IMR-90 (cell line): ENCODE results near the gene TLR9. TPM values are rescaled to one million over a fixed set of nuclear protein-coding genes. Genes with fewer than 3 reads are reported as not detected.

Experiments used
- CHD1 ChIP-seq: IDR thresholded peaks from 2 replicates; pipeline ENCODE4 v1.6.1; 2012; ENCODE audit warnings: low read depth, low read length, improper control_type of control experiment
- MAZ ChIP-seq: IDR thresholded peaks from 2 replicates; pipeline ENCODE4 v1.6.1; 2012; ENCODE audit warnings: low read depth, mild to moderate bottlenecking, low read length, improper control_type of control experiment, moderate library complexity, borderline replicate concordance
- RAD21 ChIP-seq: IDR thresholded peaks from 2 replicates; pipeline ENCODE4 v1.6.1; 2012; ENCODE audit warnings: low read length, improper control_type of control experiment
- microRNA-seq, 2 experiments: library from miRNA; stranded (forward) in 1 of 2; unstranded in 1 of 2; fragments of 10-50 nt in 1 of 2; fragments of <30 nt in 1 of 2; gene quantifications in 1 of 2; microRNA quantifications in 1 of 2; one replicate each; pipeline versions ENCODE3 to v1.1.0; 2013 to 2020; ENCODE audit not compliant: insufficient read depth in 1 of 2, insufficient read length in 1 of 2, unreplicated experiment in 1 of 2
- polyA plus RNA-seq, 3 experiments: library from polyadenylated mRNA; depleted of rRNA; stranded (reverse); fragments of >200 nt; gene quantifications; 2 replicates each; pipeline ENCODE4 v1.2.3, GENCODE V29; 2012; ENCODE audit warnings: low replicate concordance in 1 of 3
- small RNA-seq, 5 experiments: library from RNA; depleted of rRNA; stranded (forward); fragments of <200 nt; gene quantifications; one replicate each; pipeline ENCODE3, GENCODE V24; 2012
- total RNA-seq: library from RNA; depleted of rRNA; stranded (reverse); fragments of >200 nt; gene quantifications from 2 replicates; pipeline ENCODE4 v1.2.3, GENCODE V29; 2012; rRNA removed

Gene TLR9
- total and polyA plus RNA-seq, 2 of the 4 experiments (the other 2 are of a cell fraction): not detected

DNA sequence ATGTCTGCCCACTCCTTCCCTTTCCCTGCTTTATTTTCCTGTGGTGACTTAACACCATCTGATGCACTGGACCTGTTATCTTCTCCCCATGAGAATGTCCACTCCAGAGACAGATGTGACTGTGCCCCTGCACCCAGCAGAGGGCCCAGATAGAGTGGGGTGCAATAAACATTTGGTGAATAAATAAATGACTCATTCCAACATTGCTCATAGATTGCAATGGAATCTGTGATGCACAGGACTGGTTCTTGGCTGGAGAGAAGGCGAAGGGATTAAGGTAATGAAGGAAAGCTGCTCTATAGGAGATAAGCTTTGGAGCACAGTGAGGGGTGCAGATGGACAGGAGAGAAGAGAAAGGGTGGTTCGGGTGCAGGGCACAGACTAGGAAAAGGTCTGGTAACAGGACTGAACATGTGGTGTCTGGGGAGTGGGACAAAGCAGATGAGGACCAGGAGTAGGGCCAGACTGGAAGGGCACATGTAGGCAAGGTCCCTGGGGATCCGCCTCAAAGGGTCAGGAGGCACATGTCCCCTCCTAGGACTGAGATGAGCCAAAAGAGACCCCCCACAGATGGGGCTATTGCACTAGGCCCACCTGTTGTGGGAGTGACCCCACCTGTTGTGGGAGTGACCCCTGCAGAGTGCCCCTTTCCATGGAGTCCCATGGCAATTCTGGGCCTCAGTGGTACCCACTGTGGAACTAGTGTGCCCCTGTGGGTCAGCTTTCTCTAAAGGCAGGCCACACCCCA lies 53.8 kb downstream of the TLR9 start (continued):
- peak; percentile 30; the same call in 1 of the 2 replicates for TF ChIP-seq MAZ
- TF ChIP-seq RAD21: peak; percentile 16
- no peak for TF ChIP-seq CHD1

Small RNA genes lying within 50 kb of the gene (microRNA-seq; reads per million reads assigned to microRNA genes)
- 29,574 to 39,167 reads per million in 2 experiments for gene MIRLET7G

Small RNA genes lying within 50 kb of the gene (small RNA-seq; reads per million reads assigned to genes)
- 419 to 37,207 (median 12,526) reads per million in 5 experiments for gene MIRLET7G

Other genes starting within 250 kb of the TLR9 start
- 21.1 and 22.0 TPM in 2 replicates for gene ACY1, start 242.1 kb downstream of the TLR9 start, total RNA-seq
- gene ACY1, start 242.1 kb downstream of the TLR9 start, polyA plus RNA-seq (2012; rRNA removed): 44.8 and 47.1 TPM in 2 replicates
- gene RPL29, start 229.8 kb downstream of the TLR9 start, total RNA-seq: 1,798 and 2,081 TPM in 2 replicates
- gene RPL29, start 229.8 kb downstream of the TLR9 start, polyA plus RNA-seq (2012; rRNA removed): 2,126 and 2,187 TPM in 2 replicates
- 9.3 and 9.7 TPM in 2 replicates for gene DUSP7, start 169.1 kb downstream of the TLR9 start, total RNA-seq
- 24.0 and 27.8 TPM in 2 replicates for gene DUSP7, start 169.1 kb downstream of the TLR9 start, polyA plus RNA-seq (2012; rRNA removed)
- 8.3 and 10.6 TPM in 2 replicates for gene POC1A, start 71.2 kb downstream of the TLR9 start, total RNA-seq
- 11.5 TPM in 2 replicates for gene POC1A, start 71.2 kb downstream of the TLR9 start, polyA plus RNA-seq (2012; rRNA removed)
- gene ALAS1, start 27.5 kb downstream of the TLR9 start, total RNA-seq: 29.7 and 32.8 TPM in 2 replicates
- 47.2 and 47.8 TPM in 2 replicates for gene ALAS1, start 27.5 kb downstream of the TLR9 start, polyA plus RNA-seq (2012; rRNA removed)
- gene TWF2, start 13.5 kb upstream of the TLR9 start, total RNA-seq: 105 and 111 TPM in 2 replicates
- 145 and 158 TPM in 2 replicates for gene TWF2, start 13.5 kb upstream of the TLR9 start, polyA plus RNA-seq (2012; rRNA removed)
- gene PPM1M, start 20.1 kb upstream of the TLR9 start, total RNA-seq: 12.2 and 13.1 TPM in 2 replicates
- gene PPM1M, start 20.1 kb upstream of the TLR9 start, polyA plus RNA-seq (2012; rRNA removed): 15.4 and 18.1 TPM in 2 replicates
- 65.3 and 68.1 TPM in 2 replicates for gene WDR82, start 53.0 kb upstream of the TLR9 start, total RNA-seq
- 30.9 and 38.1 TPM in 2 replicates for gene WDR82, start 53.0 kb upstream of the TLR9 start, polyA plus RNA-seq (2012; rRNA removed)
- gene GLYCTK, start 62.2 kb upstream of the TLR9 start, total RNA-seq: 6.4 and 6.8 TPM in 2 replicates
- 13.9 and 15.6 TPM in 2 replicates for gene GLYCTK, start 62.2 kb upstream of the TLR9 start, polyA plus RNA-seq (2012; rRNA removed)
- 1.7 and 2.0 TPM in 2 replicates for gene DNAH1, start 90.7 kb upstream of the TLR9 start, total RNA-seq
- 3.8 and 4.0 TPM in 2 replicates for gene DNAH1, start 90.7 kb upstream of the TLR9 start, polyA plus RNA-seq (2012; rRNA removed)
- 35.0 and 36.4 TPM in 2 replicates for gene BAP1, start 184.4 kb upstream of the TLR9 start, total RNA-seq
- gene BAP1, start 184.4 kb upstream of the TLR9 start, polyA plus RNA-seq (2012; rRNA removed): 48.6 and 55.2 TPM in 2 replicates
- 2.5 and 2.9 TPM in 2 replicates for gene PHF7, start 185.0 kb upstream of the TLR9 start, total RNA-seq
- 2.1 and 2.8 TPM in 2 replicates for gene PHF7, start 185.0 kb upstream of the TLR9 start, polyA plus RNA-seq (2012; rRNA removed)
- not detected in 2 replicates for gene SEMA3G, start 219.5 kb upstream of the TLR9 start, total RNA-seq
- 0.04 and 0.07 TPM in 2 replicates for gene SEMA3G, start 219.5 kb upstream of the TLR9 start, polyA plus RNA-seq (2012; rRNA removed)
- 1.1 and 1.3 TPM in 2 replicates for gene TNNC1, start 228.4 kb upstream of the TLR9 start, total RNA-seq
- 4.0 and 4.6 TPM in 2 replicates for gene TNNC1, start 228.4 kb upstream of the TLR9 start, polyA plus RNA-seq (2012; rRNA removed)
- 34.2 and 36.9 TPM in 2 replicates for gene NISCH, start 230.0 kb upstream of the TLR9 start, total RNA-seq
- 86.0 and 92.2 TPM in 2 replicates for gene NISCH, start 230.0 kb upstream of the TLR9 start, polyA plus RNA-seq (2012; rRNA removed)